Posterior cingulate gyrus (tissue), 11 donors: ENCODE results near the gene C1orf174.

Experiments used
- DNase-seq, 10 donors: peaks; one replicate each; pipeline versions ENCODE4 v3.0.0 to v3.0.0-alpha.2; 2020 to 2021; ENCODE audit warnings: mixed read lengths in 3 of 10
- intact Hi-C: fragments of 100-400 bp; cut with DNase I; formaldehyde crosslinking; loops from one replicate; pipeline ENCODE4 v1.15.1; 2023

Gene C1orf174

GRCh38 chr1:3883194-3883925 is 16.7 kb downstream of the C1orf174 start:
- intact Hi-C loops, result no loop called here
- peak in 2 of 10 donors; percentile 45 to 68 for DNase-seq

- intact Hi-C loops, result no loop called here
Measured at GRCh38 chr1:3881193-3881480, 18.9 kb downstream of the C1orf174 start.

GRCh38 chr1:3880429-3881192 is 19.5 kb downstream of the C1orf174 start:
- intact Hi-C loops, result no loop called here

More at GRCh38 chr1:3881193-3881480, 18.9 kb downstream of the C1orf174 start:
- DNase-seq, result peak in 2 of 10 donors; percentile 34 to 40

GRCh38 chr1:3879787-3880428 is 20.2 kb downstream of the C1orf174 start:
- intact Hi-C loops, result no loop called here
- DNase-seq, result peak in 2 of 10 donors; percentile 33 to 52

More at GRCh38 chr1:3880429-3881192, 19.5 kb downstream of the C1orf174 start:
- peak in 2 of 10 donors; percentile 52 to 75 for DNase-seq

GRCh38 chr1:3879099-3879498 is 21.0 kb downstream of the C1orf174 start:
- intact Hi-C loops, result no loop called here
- peak in 1 of 10 donors; percentile 56 for DNase-seq

GRCh38 chr1:3876716-3877115 is 23.4 kb downstream of the C1orf174 start:
- intact Hi-C loops, result no loop called here
- DNase-seq, result peak in 2 of 10 donors; percentile 73 to 77

- peak in 2 of 10 donors; percentile 22 to 57 for DNase-seq
- intact Hi-C loops, result no loop called here
Measured at GRCh38 chr1:3874736-3875135, 25.3 kb downstream of the C1orf174 start.

GRCh38 chr1:3872546-3872945 is 27.5 kb downstream of the C1orf174 start:
- DNase-seq, result peak in 1 of 10 donors; percentile 24
- intact Hi-C loops, result no loop called here

- peak in 2 of 10 donors; percentile 15 to 44 for DNase-seq
- intact Hi-C loops, result no loop called here
Measured at GRCh38 chr1:3871451-3871805, 28.6 kb downstream of the C1orf174 start.

- intact Hi-C loops, result no loop called here
- DNase-seq, result peak in 1 of 10 donors; percentile 71
Measured at GRCh38 chr1:3869751-3870301, 30.2 kb downstream of the C1orf174 start.

GRCh38 chr1:3868464-3869006 is 31.5 kb downstream of the C1orf174 start:
- intact Hi-C loops, result no loop called here
- peak in 1 of 10 donors; percentile 58 for DNase-seq

- DNase-seq, result peak in 2 of 10 donors; percentile 54 to 71
- intact Hi-C loops, result no loop called here
Measured at GRCh38 chr1:3865606-3866160, 34.4 kb downstream of the C1orf174 start.

- DNase-seq, result no peak
- intact Hi-C loops, result no loop called here
Measured at GRCh38 chr1:3864884-3865283, 35.2 kb downstream of the C1orf174 start.

- peak in 4 of 10 donors; percentile 29 to 89 (median 36) for DNase-seq
- intact Hi-C loops, result no loop called here
Measured at GRCh38 chr1:3863231-3863935, 36.7 kb downstream of the C1orf174 start.

GRCh38 chr1:3858231-3858981 is 41.7 kb downstream of the C1orf174 start:
- peak; percentile 39 to 95 (median 64) for DNase-seq
- intact Hi-C loops, result no loop called here

- DNase-seq, result peak in 1 of 10 donors; percentile 9
- intact Hi-C loops, result loop anchor here (2.0 kb wide), 1 partner anchor 43 kb away; the partner anchor contains the start of gene C1orf174
Measured at GRCh38 chr1:3857791-3858129, 42.3 kb downstream of the C1orf174 start.

- DNase-seq, result peak; percentile 74 to 98 (median 86)
- intact Hi-C loops, result loop anchor here (2.0 kb wide), 1 partner anchor 44 kb away; the partner anchor contains the start of gene C1orf174
Measured at GRCh38 chr1:3856923-3857790, 42.9 kb downstream of the C1orf174 start, which contains the start of the genes CEP104 and DFFB. TSS of gene CEP104 (minus strand) at chr1:3857211. CDS start at chr1:3852407, 4,804 bp downstream. TSS of gene DFFB (plus strand) at chr1:3857476. CDS start at chr1:3857604, 128 bp downstream.
